AG08396 (cell line): ENCODE measurements around the gene ADAT3.

Experiments
- DNase-seq: peaks from one replicate; pipeline ENCODE4 v3.0.0; 2012; ENCODE audit warnings: low spot score, mixed read lengths

Gene ADAT3

DNA sequence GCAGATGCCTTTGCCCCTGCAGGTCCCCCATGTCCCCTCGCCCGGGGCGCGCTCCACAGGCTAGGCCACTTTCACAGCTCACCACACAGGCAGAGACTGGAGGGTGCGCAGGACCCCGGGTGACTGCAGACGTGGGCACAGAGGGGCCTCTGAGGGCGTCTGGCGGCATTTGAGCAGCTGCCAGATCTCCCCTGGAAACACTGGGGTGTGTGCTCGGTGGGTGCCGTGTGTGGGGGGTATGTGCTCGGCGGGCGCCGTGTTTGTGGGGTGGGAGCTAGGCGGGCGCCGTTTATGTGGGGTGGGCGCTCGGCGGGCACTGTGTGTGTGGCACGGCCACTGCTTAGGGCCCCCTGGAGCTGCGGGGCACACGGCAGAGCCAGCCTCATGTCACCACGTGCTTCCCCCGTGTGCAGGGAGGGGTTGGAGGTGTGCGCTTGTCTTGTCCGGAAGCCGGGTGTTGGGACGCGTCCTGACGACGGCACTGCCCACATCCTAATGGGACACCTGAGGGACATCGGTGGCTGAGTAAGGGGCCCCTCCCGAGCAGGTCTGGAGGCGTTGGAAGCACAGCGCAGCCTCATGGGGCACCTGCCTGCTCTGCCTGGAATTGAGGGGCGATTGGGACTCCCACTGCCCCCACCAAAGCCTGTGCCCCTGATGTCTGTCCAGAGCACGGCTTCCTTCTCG, 52.5 kb downstream of the ADAT3 start:
- no peak for DNase-seq

DNA sequence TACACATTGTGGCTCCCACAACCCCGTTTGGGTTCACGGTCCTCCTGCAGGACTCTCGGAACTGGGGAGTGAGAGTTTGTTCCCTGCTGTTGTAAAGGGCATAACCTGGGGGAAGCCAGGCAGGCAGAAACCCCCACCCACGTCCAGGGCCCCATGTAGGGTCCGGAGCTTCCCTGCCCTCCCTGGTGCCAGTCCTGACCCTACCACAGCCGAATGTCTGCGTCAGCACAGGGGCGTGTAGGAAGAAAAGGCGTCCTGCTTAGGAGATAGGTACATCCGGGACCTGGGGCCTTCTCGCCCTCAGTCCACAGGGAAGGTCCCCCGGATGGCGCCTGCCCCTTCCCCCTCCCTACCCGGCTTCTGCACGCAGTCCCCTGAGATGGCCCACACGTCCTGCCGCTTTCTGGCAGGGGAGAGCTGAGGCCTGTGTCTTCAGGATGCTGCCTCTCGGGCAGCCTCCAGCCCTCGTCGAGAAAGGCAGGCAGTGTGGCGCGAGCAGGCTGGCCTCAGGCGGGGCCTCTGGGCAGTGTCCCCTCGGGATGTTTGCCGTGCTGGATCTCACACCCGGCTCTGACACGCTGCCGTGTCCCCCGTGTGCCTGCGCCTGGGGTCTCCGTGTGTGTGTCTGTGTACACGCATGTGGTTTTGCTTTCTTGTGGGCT, 54.9 kb downstream of the ADAT3 start:
- no peak for DNase-seq

DNA sequence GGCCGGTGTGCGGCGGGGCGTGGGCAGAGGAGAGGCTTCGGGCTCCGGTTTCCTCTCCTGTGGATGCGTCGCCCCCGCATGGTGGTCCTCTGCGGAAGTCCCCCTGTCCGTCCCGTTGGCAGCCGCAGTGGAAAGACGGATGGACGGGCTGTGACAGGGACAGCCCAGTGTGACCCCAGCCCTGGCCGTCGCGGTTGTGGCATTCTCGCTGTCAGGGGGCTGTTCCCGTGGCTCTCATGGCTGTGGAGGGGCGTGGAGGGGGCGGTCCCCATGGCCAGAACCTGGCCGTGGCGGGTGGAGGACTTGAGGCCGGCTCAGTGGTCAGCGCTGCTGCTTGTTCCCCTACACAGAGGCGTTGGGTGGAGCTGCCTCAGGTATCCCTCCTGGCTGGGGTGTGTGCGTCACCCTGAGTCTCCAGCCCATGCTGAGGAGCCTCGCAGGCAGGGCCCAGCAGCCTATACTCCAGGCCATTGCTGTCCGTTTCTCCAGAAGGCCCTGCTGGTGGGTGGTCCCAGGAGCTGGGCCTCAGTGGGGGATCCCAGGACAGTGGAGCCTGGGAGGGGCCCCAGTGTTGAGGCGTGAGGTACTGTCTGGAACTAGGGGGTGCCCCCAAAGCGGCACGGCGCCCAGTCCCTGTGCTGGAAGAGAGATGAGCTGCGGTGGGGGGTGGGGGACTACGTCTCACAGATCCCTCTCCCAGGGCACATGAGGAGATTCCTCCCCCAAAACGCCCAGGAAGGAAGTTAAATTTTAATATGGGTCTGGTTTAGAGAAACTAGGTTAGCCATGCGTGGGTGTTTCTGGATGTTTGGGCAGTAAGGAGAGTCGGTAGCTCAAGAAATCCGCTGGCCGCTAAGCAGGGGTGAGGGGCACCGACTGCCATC, 56.0 kb downstream of the ADAT3 start:
- DNase-seq = no peak

DNA sequence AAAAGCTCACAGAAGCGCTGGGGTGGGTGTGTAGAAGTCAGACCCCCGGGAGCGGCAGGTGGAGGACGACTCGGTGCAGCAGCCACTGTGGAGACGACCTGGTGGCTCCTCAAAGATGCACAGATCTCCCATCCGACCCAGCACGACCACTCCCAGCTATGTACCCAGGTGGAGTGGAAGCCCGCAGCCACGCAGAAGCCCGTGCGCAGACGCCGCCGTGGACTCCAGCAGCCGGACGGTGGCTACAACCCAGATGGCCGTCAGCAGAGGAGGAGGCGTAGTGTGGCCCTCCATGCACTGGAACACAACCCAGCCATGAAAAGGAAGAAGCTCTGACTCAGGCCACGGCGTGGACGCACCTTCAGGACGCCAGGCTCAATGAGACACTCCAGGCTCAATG, 57.5 kb downstream of the ADAT3 start:
- no peak for DNase-seq
